A673 (cell line): Measurements from ENCODE around the gene HSPB6. TPM values are rescaled to one million over a fixed set of nuclear protein-coding genes. Genes with fewer than 3 reads are reported as not detected.
A peak's percentile ranks its signal among the peaks of the same experiment; 100 is the strongest.

Source experiments
- BruUV-seq: library from RNA; stranded (reverse); fragments of 400-500 nt; replicated peaks from 2 replicates; lab custom pipeline; 2021; lab: Mats Ljungman, UMichigan
- CTCF ChIA-PET: fragments of 300-600 bp; sonication (Branson Sonifier 250); formaldehyde crosslinking; loops from one replicate; lab custom pipeline; 2022; ENCODE audit warnings: antibody characterized with exemption; lab: Charles Lee
- POLR2A ChIA-PET: fragments of 300-600 bp; sonication (Branson Sonifier 250); formaldehyde crosslinking; loops from one replicate; lab custom pipeline; 2022; ENCODE audit warnings: antibody characterized with exemption; ENCODE audit not compliant: low non-redundant PET; lab: Charles Lee
- DNase-seq: peaks from one replicate; pipeline ENCODE4 v3.0.0-alpha.2; 2015; ENCODE audit warnings: low spot score
- H3K27ac ChIP-seq: fragments of 200-600 bp; sonication (generic); 2 replicates; pipeline ENCODE4 v1.5.1; 2016; ENCODE audit warnings: mixed run types, low read depth, mild to moderate bottlenecking, mixed read lengths, antibody characterized with exemption, low read length; ENCODE audit not compliant: poor library complexity, severe bottlenecking
- H3K27me3 ChIP-seq: fragments of 200-600 bp; sonication (generic); replicated peaks from 2 replicates; pipeline ENCODE4 v1.6.1; 2017; ENCODE audit warnings: mixed run types, low read depth, mild to moderate bottlenecking, mixed read lengths, antibody characterized with exemption, low read length; ENCODE audit not compliant: insufficient read depth, poor library complexity
- H3K36me3 ChIP-seq: fragments of 200-600 bp; sonication (generic); 2 replicates; pipeline ENCODE4 v1.6.1; 2016; ENCODE audit warnings: mixed run types, mild to moderate bottlenecking, mixed read lengths, antibody characterized with exemption, low read length; ENCODE audit not compliant: insufficient read depth, poor library complexity, severe bottlenecking
- H3K4me1 ChIP-seq: fragments of 200-600 bp; sonication (generic); 2 replicates; pipeline ENCODE4 v1.6.1; 2017; ENCODE audit warnings: mixed run types, mild to moderate bottlenecking, mixed read lengths, antibody characterized with exemption, low read length; ENCODE audit not compliant: insufficient read depth, poor library complexity, severe bottlenecking
- H3K4me3 ChIP-seq: fragments of 200-600 bp; sonication (generic); 2 replicates; pipeline ENCODE4 v1.5.1; 2016; ENCODE audit warnings: low read depth, mixed run types, mild to moderate bottlenecking, mixed read lengths, low read length; ENCODE audit not compliant: poor library complexity, severe bottlenecking
- H3K9me3 ChIP-seq: fragments of 200-600 bp; sonication (generic); 2 replicates; pipeline ENCODE4 v1.6.1; 2016; ENCODE audit warnings: mixed run types, low read depth, mild to moderate bottlenecking, mixed read lengths, antibody characterized with exemption, low read length; ENCODE audit not compliant: poor library complexity, severe bottlenecking
- CTCF ChIP-seq: fragments of 300-800, 200-600 bp; sonication (generic); conservative IDR thresholded peaks from 2 replicates; pipeline ENCODE4 v1.5.1; 2017; ENCODE audit warnings: low read depth, mild to moderate bottlenecking, antibody characterized with exemption, low read length, moderate library complexity, mixed read lengths
- EZH2 ChIP-seq: fragments of 200-600 bp; sonication (generic); IDR thresholded peaks from 2 replicates; pipeline ENCODE4 v1.6.1; 2017; ENCODE audit warnings: borderline replicate concordance, low read depth, mild to moderate bottlenecking, mixed read lengths, antibody characterized with exemption, low read length; ENCODE audit not compliant: poor library complexity, severe bottlenecking
- intact Hi-C: fragments of 100-400 bp; cut with micrococcal nuclease; formaldehyde crosslinking; loops from one replicate; pipeline ENCODE4 v1.10.0; 2022; ENCODE audit not compliant: unreplicated experiment
- total RNA-seq: library from RNA; stranded (reverse); gene quantifications from 2 replicates; pipeline ENCODE4 v1.2.3, GENCODE V29; 2021

The HSPB6 gene
- total RNA-seq, 1 experiment from 2014 or later: not detected

- H3K9me3 ChIP-seq: no peaks in the 10 kb centered on the region
- no peaks in the 10 kb centered on the region for H3K36me3 ChIP-seq
- CTCF ChIA-PET: no interaction called here
- POLR2A ChIA-PET: interaction anchor here (0.6 kb wide), 1 partner anchor 225 kb away, joined by 6 read pairs; the partner anchor contains the start of gene ALKBH6
- intact Hi-C loops: no loop called here
- no TSS peak for BruUV-seq
- H3K4me1 ChIP-seq: no peaks in the 10 kb centered on the region
- H3K27me3 ChIP-seq: no peaks in the 10 kb centered on the region
- no peak overlapping the region for H3K27ac ChIP-seq
- no peak overlapping the region for H3K4me3 ChIP-seq
- TF ChIP-seq CTCF: no peak
- TF ChIP-seq EZH2: no peak
- no peak for DNase-seq
Observed at GRCh38 chr19:35789195-35789977, 32.6 kb upstream of the HSPB6 start.

- DNase-seq: no peak
- Histone ChIP-seq H3K36me3 (no peaks in the 10 kb centered on the region), H3K9me3 (no peaks in the 10 kb centered on the region), H3K4me1 (no peaks in the 10 kb centered on the region), H3K27me3 (no peaks in the 10 kb centered on the region), H3K4me3 (no peak overlapping the region), H3K27ac (no peak overlapping the region)
- ChIA-PET CTCF (no interaction called here), POLR2A (no interaction called here)
- no peak for TF ChIP-seq CTCF
- TF ChIP-seq EZH2: no peak
- intact Hi-C loops: no loop called here
- TSS peak; percentile 44 for BruUV-seq
Observed at GRCh38 chr19:35788205-35788960, 31.6 kb upstream of the HSPB6 start.

- no peaks in the 10 kb centered on the region for H3K9me3 ChIP-seq
- H3K27me3 ChIP-seq: no peaks in the 10 kb centered on the region
- intact Hi-C loops: no loop called here
- no peaks in the 10 kb centered on the region for H3K4me1 ChIP-seq
- CTCF ChIA-PET: no interaction called here
- H3K4me3 ChIP-seq: no peak overlapping the region
- peaks cover 8% of the 10 kb centered on the region for H3K36me3 ChIP-seq
- no peak overlapping the region for H3K27ac ChIP-seq
- TF ChIP-seq EZH2: no peak
- TF ChIP-seq CTCF: no peak
- no peak for DNase-seq
- POLR2A ChIA-PET: no interaction called here
- BruUV-seq: no TSS peak
Observed at GRCh38 chr19:35787227-35787799, 30.5 kb upstream of the HSPB6 start.
